Upper lobe of left lung (tissue), 6 donors: ENCODE results near the gene ZFX. TPM values are rescaled to one million over a fixed set of nuclear protein-coding genes. Genes with fewer than 3 reads are reported as not detected.

ENCODE experiments used
- ATAC-seq, 2 donors: fragments of 200-7000 bp; cut with Tn5 transposase; one replicate each; pipeline ENCODE4 v1.9.1; 2022; ENCODE audit warnings: mild to moderate bottlenecking in 2 of 2, moderate library complexity in 2 of 2; ENCODE audit not compliant: low FRiP score in 2 of 2
- DNase-seq, 2 donors: peaks; one replicate each; pipeline ENCODE4 v3.0.0-alpha.2; 2019 to 2020
- H3K27ac ChIP-seq, 4 donors: fragments of 200-600 bp; sonication (generic); one replicate each; pipeline ENCODE4 v1.5.1; 2016 to 2019
- H3K27me3 ChIP-seq, 4 donors: fragments of 200-600 bp; sonication (generic); one replicate each; pipeline ENCODE4 v1.5.1; 2017 to 2019
- H3K36me3 ChIP-seq, 4 donors: fragments of 200-600 bp; sonication (generic); one replicate each; pipeline ENCODE4 v1.5.1; 2016 to 2019
- H3K4me1 ChIP-seq, 4 donors: fragments of 200-600 bp; sonication (generic); one replicate each; pipeline ENCODE4 v1.5.1; 2018 to 2019
- H3K4me3 ChIP-seq, 4 donors: fragments of 200-600 bp; sonication (generic); one replicate each; pipeline ENCODE4 v1.5.1; 2017 to 2019; ENCODE audit warnings: mild to moderate bottlenecking in 2 of 4, moderate library complexity in 1 of 4
- H3K9me3 ChIP-seq, 4 donors: fragments of 200-600 bp; sonication (generic); one replicate each; pipeline ENCODE4 v1.5.1; 2018 to 2019
- CTCF ChIP-seq, 6 experiments: fragments of 450-650 bp in 4 of 6; fragments of 200-600 bp in 2 of 6; sonication (generic) in 2 of 6; IDR thresholded peaks; one replicate each; pipeline ENCODE4 v1.5.1; 2016 to 2019; ENCODE audit warnings: antibody characterized with exemption in 6 of 6
- EP300 ChIP-seq, 4 donors: sonication (generic); formaldehyde crosslinking; IDR thresholded peaks; one replicate each; pipeline ENCODE4 v1.5.1; 2017; ENCODE audit warnings: antibody characterized with exemption in 4 of 4, control low read depth in 2 of 4
- POLR2A ChIP-seq, 4 donors: fragments of 450-650 bp; IDR thresholded peaks; one replicate each; pipeline ENCODE4 v1.5.1; 2016 to 2017; ENCODE audit warnings: antibody characterized with exemption in 4 of 4, mild to moderate bottlenecking in 2 of 4
- POLR2AphosphoS5 ChIP-seq, 2 donors: sonication (generic); formaldehyde crosslinking; IDR thresholded peaks; one replicate each; pipeline ENCODE4 v1.5.1; 2017; ENCODE audit warnings: antibody characterized with exemption in 2 of 2
- WGBS, 2 donors: methylation state at CpG; one replicate each; pipeline ENCODE4 v1.1.5; 2017 to 2018; 5-methylcytosine and 5-hydroxymethylcytosine counted together
- total RNA-seq, 6 donors: library from RNA; depleted of rRNA in 4 of 6; stranded (reverse); fragments of >200 nt in 4 of 6; gene quantifications; one replicate each; pipeline versions ENCODE4 v1.1.0 to v1.2.1, GENCODE V29; 2016 to 2021
- donor health status: DM: no; HTN: no; CAD: no; lungs with moderate emphysema.
- donor health status: DM: no; HTN: yes; CAD: no; lungs with severe emphysema.

ZFX gene
- total RNA-seq, 6 donors from 2014 or later = 15.7 to 68.6 (median 31.1) TPM

GRCh38 chrX:24178441-24178840, 28.9 kb downstream of the ZFX start:
- H3K9me3 ChIP-seq = no peaks in the 10 kb centered on the region
- TF ChIP-seq EP300 (IDR thresholded peaks at IDR 0.05) (no peak), POLR2AphosphoS5 (IDR thresholded peaks at IDR 0.05) (no peak), POLR2A (IDR thresholded peaks at IDR 0.05) (no peak), CTCF (IDR thresholded peaks at IDR 0.05) (no peak)
- ATAC-seq (no peak), DNase-seq (no peak)
- 97 to 99% methylated on average over 7 to 8 of the region's 8 CpGs for WGBS, 2 donors
- H3K36me3 ChIP-seq = peaks cover 0 to 78% (median 30%) of the 10 kb centered on the region in 4 donors
- no peaks in the 10 kb centered on the region for H3K4me1 ChIP-seq
- H3K27me3 ChIP-seq = no peaks in the 10 kb centered on the region
- no peak overlapping the region for H3K27ac ChIP-seq
- H3K4me3 ChIP-seq = no peak overlapping the region

GRCh38 chrX:24184018-24184417, 34.5 kb downstream of the ZFX start:
- TF ChIP-seq POLR2A (IDR thresholded peaks at IDR 0.05) (no peak), POLR2AphosphoS5 (IDR thresholded peaks at IDR 0.05) (no peak), CTCF (IDR thresholded peaks at IDR 0.05) (no peak), EP300 (IDR thresholded peaks at IDR 0.05) (no peak)
- no peak overlapping the region for H3K4me3 ChIP-seq
- WGBS, 2 donors = 54 to 58% methylated on average over 5 of the region's 5 CpGs
- no peaks in the 10 kb centered on the region for H3K27me3 ChIP-seq
- no peak for DNase-seq
- no peak overlapping the region for H3K27ac ChIP-seq
- H3K4me1 ChIP-seq = peaks cover 0 to 19% (median 0%) of the 10 kb centered on the region in 4 donors
- H3K36me3 ChIP-seq = peaks cover 0 to 32% (median 13%) of the 10 kb centered on the region in 4 donors
- no peaks in the 10 kb centered on the region for H3K9me3 ChIP-seq
- ATAC-seq = no peak

DNA sequence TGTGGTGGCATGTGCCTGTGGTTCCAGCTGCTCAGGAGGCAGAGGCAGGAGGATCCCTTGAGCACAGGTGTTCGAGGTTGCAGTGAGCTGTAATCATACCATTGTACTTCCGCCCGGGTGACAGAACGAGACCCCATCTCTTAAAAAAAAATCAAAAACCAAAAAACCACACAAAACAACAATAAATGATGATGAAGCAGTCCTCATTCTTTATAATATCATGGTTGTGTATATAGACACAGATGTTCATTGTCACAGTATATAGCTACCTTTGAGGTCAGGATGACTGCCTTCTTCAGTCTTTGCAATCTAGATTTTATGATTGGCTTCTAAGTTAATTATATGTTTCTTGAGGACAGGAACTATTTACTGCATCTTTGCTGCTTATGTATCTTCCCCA, 37.0 kb downstream of the ZFX start:
- Histone ChIP-seq H3K4me3 (no peak overlapping the region), H3K27me3 (no peaks in the 10 kb centered on the region), H3K4me1 (peaks cover 0 to 24% (median 6%) of the 10 kb centered on the region in 4 donors), H3K36me3 (peaks cover 0 to 11% (median 5%) of the 10 kb centered on the region in 4 donors), H3K9me3 (no peaks in the 10 kb centered on the region), H3K27ac (no peak overlapping the region)
- WGBS, 2 donors = 89 to 94% methylated on average over 4 of the region's 4 CpGs
- ATAC-seq = no peak
- no peak for DNase-seq
- TF ChIP-seq POLR2A (IDR thresholded peaks at IDR 0.05) (no peak), EP300 (IDR thresholded peaks at IDR 0.05) (no peak), POLR2AphosphoS5 (IDR thresholded peaks at IDR 0.05) (no peak), CTCF (IDR thresholded peaks at IDR 0.05) (no peak)

- no peaks in the 10 kb centered on the region for H3K9me3 ChIP-seq
- DNase-seq (no peak), ATAC-seq (no peak)
- peaks cover 0 to 11% (median 5%) of the 10 kb centered on the region in 4 donors for H3K36me3 ChIP-seq
- H3K27me3 ChIP-seq = no peaks in the 10 kb centered on the region
- H3K4me3 ChIP-seq = no peak overlapping the region
- WGBS, 2 donors = 76 to 82% methylated on average over 4 of the region's 4 CpGs
- H3K4me1 ChIP-seq = peaks cover 0 to 24% (median 6%) of the 10 kb centered on the region in 4 donors
- TF ChIP-seq POLR2AphosphoS5 (IDR thresholded peaks at IDR 0.05) (no peak), POLR2A (IDR thresholded peaks at IDR 0.05) (no peak), CTCF (IDR thresholded peaks at IDR 0.05) (no peak), EP300 (IDR thresholded peaks at IDR 0.05) (no peak)
- no peak overlapping the region for H3K27ac ChIP-seq
These were observed 37.5 kb downstream of the ZFX start for GRCh38 chrX:24186986-24187385.

DNA sequence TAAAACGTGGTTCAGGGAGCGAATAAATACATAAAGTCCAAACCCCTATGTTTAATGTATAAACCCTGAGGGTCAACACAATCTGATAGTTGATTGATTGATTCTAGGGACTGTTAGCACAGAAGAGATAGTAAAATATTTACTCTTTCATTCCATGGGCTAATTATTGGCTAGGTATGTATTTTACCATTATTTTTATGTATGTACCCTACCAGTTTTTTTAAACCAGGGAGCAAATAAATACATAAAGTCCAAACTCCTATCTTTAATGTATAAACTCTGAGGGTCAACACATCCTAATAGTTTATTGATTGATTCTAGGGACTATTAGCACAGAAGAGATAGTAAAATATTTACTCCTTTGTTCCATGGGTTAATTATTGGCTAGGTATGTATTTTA, 40.0 kb downstream of the ZFX start:
- peaks cover 0 to 21% (median 7%) of the 10 kb centered on the region in 4 donors for H3K4me1 ChIP-seq
- H3K9me3 ChIP-seq = no peaks in the 10 kb centered on the region
- DNase-seq (no peak), ATAC-seq (no peak)
- no peak overlapping the region for H3K27ac ChIP-seq
- 62 to 81% methylated on average over 2 of the region's 2 CpGs for WGBS, 2 donors
- H3K4me3 ChIP-seq = no peak overlapping the region
- no peak for TF ChIP-seq POLR2A (IDR thresholded peaks at IDR 0.05)
- no peak for TF ChIP-seq CTCF (IDR thresholded peaks at IDR 0.05)
- H3K36me3 ChIP-seq = peaks cover 0 to 11% (median 5%) of the 10 kb centered on the region in 4 donors
- no peaks in the 10 kb centered on the region for H3K27me3 ChIP-seq
